Measurements from ENCODE around the gene NLK.

- TF ChIP-seq, protein P1, sequence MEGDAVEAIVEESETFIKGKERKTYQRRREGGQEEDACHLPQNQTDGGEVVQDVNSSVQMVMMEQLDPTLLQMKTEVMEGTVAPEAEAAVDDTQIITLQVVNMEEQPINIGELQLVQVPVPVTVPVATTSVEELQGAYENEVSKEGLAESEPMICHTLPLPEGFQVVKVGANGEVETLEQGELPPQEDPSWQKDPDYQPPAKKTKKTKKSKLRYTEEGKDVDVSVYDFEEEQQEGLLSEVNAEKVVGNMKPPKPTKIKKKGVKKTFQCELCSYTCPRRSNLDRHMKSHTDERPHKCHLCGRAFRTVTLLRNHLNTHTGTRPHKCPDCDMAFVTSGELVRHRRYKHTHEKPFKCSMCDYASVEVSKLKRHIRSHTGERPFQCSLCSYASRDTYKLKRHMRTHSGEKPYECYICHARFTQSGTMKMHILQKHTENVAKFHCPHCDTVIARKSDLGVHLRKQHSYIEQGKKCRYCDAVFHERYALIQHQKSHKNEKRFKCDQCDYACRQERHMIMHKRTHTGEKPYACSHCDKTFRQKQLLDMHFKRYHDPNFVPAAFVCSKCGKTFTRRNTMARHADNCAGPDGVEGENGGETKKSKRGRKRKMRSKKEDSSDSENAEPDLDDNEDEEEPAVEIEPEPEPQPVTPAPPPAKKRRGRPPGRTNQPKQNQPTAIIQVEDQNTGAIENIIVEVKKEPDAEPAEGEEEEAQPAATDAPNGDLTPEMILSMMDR (IDR thresholded peaks at IDR 0.05): no peak
- TF ChIP-seq POLR2A (IDR thresholded peaks at IDR 0.05): no peak
Observed at GRCh38 chr17:28141313-28141712, 98.8 kb downstream of the NLK start.

Data from suprapubic skin (tissue), 3 donors.